HG03196 (cell line): Measurements from ENCODE around the gene PCGF3.
"Not testable (repeated sequence)": the region's sequence is repeated elsewhere in the genome, so short reads cannot be mapped to it uniquely, and the experiment has no call there.

Experiments used
- ATAC-seq: cut with Tn5 transposase; IDR thresholded peaks from one replicate; pipeline ENCODE4 v1.9.1; 2021; ENCODE audit not compliant: unreplicated experiment

The PCGF3 gene

DNA sequence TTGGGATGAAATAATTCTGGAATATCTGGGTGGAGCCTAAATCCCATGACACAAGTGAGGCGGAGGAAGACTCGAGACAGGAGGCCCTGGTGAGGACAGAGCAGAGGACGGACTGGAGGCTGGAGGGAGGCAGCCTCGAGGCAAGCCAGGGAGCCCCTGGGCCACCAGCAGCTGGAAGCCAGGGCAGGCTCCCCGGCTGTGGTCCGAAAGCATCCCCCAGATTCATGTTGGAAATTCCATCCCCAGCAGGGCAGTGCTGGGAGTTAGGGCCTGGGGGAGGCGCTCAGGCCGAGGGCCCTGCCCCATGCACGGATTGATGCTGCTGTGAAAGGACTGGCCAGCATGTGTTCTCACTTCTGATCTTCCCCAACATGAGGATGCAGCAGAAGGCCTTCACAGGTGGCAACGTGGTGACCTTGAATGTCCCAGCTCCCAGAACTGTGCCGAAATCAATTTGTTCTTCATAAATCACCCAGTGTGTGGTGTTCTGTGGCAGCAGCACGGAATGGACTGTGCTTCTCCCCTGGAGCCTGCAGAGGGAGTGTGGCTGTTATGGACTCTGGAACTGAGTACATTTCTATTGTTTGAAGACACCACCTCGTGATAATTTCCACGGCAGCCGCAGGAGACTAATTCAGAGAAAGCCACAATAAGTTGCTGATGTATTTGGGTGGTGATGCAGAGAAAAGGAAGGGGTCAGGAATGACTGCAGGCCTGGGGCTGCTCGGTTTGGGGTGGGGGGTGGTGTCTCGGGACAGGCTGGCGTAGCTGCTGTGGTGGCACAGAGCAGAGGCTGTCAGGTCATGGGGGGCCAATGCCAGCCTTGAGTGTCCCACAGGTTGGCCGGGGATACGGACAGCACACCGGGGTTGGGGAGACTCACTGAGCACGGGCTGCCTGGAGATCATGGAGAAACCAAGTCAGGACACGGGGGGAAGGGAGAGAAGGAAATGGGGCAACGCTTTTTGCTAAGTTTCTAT is 56.9 kb downstream of the PCGF3 start:
- no peak for ATAC-seq

- no peak for ATAC-seq
Measured at GRCh38 chr4:763191-763810, 57.7 kb downstream of the PCGF3 start.

DNA sequence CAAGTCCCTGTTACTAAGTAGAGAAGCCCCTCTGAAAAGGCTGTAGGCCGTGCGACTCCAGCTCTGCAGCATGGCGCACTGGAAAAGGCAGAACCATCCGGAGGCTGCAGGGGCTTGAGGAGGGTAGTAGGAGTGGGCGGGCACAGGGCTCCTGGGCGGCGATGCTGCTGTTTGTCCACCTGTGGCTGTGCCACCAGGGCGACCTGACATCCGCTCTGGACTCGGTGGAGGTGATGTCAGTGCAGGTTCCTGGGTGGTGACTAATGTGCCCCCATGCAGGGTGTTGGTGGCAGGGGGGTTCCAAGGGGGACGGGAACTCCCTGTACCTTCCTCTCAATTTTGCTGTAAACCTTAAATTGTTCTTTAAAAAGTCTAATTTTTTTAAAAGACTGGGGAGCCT is 58.3 kb downstream of the PCGF3 start:
- no peak for ATAC-seq

- ATAC-seq, result no peak
Measured at GRCh38 chr4:764405-765169, 59.0 kb downstream of the PCGF3 start.

DNA sequence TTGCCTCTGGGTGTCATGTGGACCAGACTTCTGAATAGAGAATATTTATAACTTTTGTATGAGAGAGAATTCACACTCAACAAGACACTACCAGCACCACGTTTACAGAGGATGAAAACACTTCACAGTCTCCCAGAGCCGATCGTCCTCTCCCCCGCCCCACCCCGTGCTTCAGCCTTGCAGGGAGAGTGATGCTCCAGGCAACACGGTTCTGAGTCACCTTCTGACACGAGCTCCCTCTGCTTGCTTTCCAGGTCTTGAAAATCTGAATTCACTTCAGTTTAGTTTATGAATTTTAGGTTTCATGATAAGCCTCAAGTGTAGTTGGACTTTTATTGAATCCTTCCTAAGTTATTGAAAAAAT is 60.5 kb downstream of the PCGF3 start:
- no peak for ATAC-seq

DNA sequence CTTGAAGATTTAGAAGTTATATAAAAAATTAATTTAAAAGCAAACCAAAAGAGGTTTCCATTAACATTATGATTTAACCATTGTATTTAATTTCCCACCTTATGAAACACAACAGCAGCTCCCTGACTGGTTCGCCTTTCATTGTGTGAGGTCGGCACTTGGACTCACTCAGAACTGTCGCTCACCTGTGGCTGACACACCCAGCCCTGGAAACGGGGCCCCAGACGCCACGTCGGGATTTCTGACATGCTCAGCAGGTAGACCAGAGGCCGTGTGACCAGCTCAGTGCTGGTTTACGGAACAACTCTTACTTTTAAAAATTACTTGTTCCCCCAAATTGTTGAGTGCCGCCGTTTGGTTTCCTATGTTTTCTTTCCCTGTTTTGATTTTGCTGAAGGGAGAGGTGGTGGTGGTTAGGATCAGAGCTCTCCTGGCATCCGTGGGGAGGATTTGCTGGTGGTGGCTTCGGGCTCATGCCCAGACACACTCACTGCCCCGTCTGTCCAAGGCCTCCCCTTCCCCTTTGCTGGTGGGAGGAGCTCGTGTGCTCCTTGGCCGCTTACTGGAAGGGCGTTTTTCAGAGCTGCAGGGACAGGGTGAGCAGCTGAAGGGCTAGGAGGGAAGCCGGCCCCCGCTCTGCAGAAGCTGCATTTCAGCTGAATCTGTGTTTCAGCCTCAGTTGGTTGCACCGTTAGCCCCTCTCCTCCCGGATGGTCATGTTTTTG is 61.1 kb downstream of the PCGF3 start:
- ATAC-seq, result no peak

DNA sequence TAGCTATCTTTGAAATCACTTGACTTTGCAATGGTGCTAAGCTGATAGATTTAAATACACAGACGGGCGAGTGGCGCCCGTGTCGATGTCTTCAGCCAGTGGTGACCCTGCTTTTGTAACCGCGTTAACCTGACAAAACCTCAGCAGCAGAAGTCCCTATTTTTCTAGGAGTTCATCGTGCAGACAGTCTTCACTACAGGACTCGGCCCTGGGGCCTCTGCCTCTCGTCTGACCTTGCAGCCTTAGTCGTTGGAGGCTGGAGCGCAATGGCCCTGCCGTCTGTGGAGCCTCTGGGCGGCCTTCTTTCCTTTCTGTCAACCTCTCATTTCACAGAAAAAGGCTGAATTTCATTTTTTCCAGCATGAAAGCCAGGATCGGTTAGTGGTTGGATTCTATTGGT is 62.4 kb downstream of the PCGF3 start:
- no peak for ATAC-seq

GRCh38 chr4:768995-769394 is 63.4 kb downstream of the PCGF3 start:
- no peak for ATAC-seq

DNA sequence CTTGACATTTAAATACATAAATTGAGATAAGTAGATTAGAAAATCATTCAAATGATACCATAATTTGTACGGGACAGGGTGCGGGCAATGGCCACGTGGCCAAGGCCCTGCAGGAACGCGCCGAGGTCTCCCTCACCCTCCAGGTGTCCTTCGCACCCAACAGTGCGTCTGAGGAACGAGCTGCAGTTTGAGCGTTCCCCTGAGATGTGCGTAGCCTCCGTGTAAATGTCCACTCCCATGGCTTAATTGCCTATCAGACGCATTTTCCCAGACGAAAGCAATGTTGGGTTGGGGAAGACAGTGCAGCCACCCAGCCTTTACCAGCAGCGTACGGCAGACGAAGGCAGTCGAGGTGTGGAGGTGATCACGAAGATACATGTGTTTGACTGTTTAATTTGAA is 63.9 kb downstream of the PCGF3 start:
- ATAC-seq, result no peak

DNA sequence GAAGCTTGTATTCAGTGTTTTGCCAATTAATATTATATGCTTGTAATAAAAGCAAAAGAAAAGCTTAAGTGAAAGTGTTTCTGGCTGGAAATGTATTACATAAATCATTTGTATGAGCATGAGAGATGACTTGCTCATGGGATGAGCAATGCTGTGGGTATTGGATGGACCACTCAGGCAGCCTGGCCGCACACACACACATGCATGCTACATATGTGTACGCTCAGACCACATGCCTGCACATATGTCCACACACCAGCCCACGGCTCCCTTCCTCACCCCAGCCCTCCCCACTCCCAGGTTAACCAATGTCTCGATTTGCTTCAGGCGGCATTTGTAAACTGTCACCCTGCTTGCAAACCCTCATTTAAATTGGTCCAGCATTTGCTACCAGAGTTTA is 64.4 kb downstream of the PCGF3 start:
- ATAC-seq, result no peak

DNA sequence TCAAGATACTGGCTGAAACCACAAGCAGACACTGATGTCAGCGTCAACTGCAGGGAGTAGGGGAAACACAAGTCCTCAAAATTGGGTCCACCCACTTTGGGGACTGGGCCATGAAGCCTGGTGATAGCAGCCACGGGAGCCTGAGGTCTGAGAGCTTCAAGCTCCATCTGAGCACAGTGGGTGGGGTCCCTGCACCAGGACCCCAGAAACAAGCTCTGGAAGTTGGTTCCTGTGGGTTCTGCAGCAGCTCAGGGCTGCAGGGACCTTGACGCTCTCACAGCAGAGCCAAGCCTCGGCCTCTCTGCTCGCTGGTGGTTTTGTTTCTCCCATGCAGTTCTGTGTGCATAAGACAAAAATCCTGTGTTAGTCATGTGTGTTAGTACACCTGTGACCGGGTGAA is 65.8 kb downstream of the PCGF3 start:
- no peak for ATAC-seq

- no peak for ATAC-seq
Measured at GRCh38 chr4:772118-772517, 66.5 kb downstream of the PCGF3 start.

- ATAC-seq, result no peak
Measured at GRCh38 chr4:772776-773175, 67.1 kb downstream of the PCGF3 start.

GRCh38 chr4:773214-773613 is 67.6 kb downstream of the PCGF3 start:
- ATAC-seq, result no peak

DNA sequence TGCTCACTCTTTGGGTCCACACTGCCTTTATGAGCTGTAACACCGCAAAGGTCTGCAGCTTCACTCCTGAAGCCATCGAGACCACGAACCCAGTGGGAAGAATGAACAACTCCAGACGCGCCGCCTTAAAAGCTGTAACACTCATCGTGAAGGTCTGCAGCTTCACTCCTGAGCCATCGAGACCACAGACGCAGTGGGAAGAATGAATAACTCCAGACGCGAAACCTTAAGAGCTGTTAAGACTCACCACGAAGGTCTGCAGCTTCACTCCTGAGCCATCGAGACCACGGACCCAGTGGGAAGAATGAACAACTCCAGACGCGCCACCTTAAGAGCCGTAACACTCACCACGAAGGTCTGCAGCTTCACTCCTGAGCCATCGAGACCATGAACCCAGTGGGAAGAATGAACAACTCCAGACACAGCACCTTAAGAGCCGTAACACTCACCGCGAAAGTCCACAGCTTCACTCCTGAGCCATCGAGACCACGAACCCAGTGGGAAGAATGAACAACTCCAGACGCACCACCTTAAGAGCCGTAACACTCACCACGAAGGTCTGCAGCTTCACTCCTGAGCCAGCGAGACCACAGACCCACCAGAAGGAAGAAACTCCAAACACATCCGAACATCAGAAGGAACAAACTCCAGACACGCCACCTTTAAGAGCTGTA is 68.9 kb downstream of the PCGF3 start:
- ATAC-seq, result not testable (repeated sequence)

DNA sequence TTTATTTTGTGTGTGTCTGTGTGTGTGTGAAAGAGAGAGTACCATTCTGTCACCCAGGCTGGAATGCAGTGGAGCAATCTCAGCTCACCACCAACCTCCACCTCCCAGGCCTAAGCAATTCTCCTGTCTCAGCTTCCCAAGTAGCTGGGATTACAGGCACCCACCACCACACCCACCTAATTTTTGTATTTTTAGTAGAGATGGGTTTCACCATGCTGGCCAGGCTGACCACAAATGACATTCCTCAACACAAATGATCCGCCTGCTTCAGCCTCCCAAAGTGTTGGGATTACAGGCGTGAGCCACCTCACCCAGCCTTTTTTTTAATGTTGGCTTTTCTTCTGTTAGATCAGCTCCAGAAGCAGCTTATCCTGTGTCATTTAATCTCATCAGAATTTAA is 69.9 kb downstream of the PCGF3 start:
- not testable (repeated sequence) for ATAC-seq

DNA sequence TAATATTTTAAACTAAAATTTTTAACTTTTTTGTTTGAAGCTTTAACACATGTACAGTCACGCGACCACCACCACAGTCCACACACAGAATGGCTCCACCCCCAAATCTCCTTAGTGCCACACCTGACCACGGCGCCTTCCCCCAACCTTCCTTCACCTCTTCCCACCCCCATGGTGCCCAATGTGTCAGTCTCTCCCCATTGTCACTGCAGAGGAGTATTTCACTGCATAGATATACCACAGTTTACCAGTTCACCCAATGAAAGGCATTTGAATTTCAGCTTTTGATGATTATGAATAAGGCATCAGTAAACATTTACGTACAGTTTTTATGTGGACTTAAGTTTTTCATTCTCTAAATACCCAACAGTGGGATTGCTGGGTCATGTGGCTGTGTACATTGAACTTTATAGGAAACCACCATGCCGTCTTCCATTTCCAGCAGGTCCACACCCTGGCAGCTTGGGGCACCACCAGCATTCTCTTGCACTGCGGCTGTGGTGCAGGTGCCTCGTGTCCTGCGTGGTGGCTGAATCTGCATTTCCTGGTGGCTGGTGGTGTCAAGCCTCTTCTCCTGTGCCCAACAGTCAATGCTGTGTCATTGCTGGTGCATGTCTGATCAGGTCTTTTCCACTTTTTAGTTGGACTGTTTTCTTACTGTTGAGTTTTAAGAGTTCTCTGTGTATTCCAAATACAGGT is 71.3 kb downstream of the PCGF3 start:
- no peak for ATAC-seq

- no peak for ATAC-seq
Measured at GRCh38 chr4:777520-778262, 72.1 kb downstream of the PCGF3 start.

DNA sequence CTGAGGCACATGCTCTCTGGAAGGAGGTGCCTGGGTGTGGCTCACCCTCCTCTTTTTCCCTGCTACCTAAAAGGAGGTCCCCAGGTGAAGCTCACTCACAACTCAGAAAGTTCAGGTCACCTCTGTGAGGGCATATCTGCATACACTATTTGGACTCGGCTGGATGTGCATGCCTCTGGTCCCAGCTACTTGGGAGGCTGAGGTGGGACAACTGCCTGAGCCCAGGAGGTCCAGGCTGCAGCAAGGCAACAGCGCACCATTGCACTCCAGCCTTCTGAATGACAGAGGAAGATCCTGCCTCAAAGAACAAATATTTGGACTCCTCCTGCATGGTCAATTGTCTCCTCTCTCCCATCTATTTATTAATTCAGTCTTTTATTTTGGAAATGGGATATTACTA is 73.9 kb downstream of the PCGF3 start:
- ATAC-seq, result no peak
